AG09309 (cell line): ENCODE measurements around the gene SAMD4A.

Experiments used
- DNase-seq: peaks from one replicate; pipeline ENCODE4 v3.0.0-alpha.2; 2010; ENCODE audit warnings: low read depth
- H3K4me3 ChIP-seq: 2 replicates; pipeline ENCODE4 v1.5.1; 2011; ENCODE audit warnings: mild to moderate bottlenecking, low read depth, low read length, moderate library complexity; ENCODE audit not compliant: control insufficient read depth
- TF ChIP-seq, protein P1 (sequence below): IDR thresholded peaks from 2 replicates; pipeline ENCODE4 v1.5.1; 2011; ENCODE audit warnings: mild to moderate bottlenecking, low read depth, low read length, inconsistent platforms; ENCODE audit not compliant: insufficient read depth, control insufficient read depth; ENCODE audit errors: missing control alignments

SAMD4A gene

DNA sequence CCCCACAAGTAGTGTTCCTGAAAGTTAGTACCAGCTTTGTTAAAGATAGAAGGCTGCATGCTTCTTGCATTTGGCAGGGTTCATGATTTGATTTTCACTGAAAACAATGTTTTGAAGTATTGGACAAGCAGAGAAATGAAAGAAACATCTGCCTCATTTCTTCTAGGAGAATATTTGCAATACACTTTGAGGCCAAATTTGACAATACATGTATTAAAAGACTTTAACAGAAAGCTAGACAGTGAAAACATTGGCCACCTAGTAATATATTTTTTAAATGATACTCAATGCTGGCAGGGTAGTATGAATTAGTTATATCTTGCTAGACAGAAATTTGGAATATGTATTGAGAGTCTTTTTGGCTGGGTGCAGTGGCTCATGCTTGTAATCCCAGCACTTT, 267.2 kb downstream of the SAMD4A start:
- TF ChIP-seq, protein P1, sequence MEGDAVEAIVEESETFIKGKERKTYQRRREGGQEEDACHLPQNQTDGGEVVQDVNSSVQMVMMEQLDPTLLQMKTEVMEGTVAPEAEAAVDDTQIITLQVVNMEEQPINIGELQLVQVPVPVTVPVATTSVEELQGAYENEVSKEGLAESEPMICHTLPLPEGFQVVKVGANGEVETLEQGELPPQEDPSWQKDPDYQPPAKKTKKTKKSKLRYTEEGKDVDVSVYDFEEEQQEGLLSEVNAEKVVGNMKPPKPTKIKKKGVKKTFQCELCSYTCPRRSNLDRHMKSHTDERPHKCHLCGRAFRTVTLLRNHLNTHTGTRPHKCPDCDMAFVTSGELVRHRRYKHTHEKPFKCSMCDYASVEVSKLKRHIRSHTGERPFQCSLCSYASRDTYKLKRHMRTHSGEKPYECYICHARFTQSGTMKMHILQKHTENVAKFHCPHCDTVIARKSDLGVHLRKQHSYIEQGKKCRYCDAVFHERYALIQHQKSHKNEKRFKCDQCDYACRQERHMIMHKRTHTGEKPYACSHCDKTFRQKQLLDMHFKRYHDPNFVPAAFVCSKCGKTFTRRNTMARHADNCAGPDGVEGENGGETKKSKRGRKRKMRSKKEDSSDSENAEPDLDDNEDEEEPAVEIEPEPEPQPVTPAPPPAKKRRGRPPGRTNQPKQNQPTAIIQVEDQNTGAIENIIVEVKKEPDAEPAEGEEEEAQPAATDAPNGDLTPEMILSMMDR: no peak
- no peak for DNase-seq
- no peak overlapping the region for H3K4me3 ChIP-seq

DNA sequence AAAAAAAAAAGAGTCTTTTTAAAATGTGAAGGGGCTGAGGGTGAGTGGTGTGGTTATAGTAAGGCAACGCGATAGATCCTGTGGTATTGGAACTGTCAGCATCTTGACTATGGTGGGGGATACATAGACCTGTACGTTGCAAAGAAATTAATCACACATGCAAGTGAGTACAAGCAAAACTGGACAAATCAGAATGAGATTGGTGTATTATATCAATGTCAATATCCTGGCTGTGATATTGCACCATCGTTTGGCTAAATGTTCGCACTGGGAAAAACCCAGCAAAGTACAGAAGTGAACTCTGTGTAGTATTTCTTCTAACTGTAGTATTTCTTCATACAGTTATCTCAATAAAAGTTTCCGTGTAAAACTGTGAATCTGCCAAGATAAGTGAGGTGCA, 267.8 kb downstream of the SAMD4A start:
- DNase-seq: no peak
- TF ChIP-seq, protein P1: no peak
- H3K4me3 ChIP-seq: no peak overlapping the region

DNA sequence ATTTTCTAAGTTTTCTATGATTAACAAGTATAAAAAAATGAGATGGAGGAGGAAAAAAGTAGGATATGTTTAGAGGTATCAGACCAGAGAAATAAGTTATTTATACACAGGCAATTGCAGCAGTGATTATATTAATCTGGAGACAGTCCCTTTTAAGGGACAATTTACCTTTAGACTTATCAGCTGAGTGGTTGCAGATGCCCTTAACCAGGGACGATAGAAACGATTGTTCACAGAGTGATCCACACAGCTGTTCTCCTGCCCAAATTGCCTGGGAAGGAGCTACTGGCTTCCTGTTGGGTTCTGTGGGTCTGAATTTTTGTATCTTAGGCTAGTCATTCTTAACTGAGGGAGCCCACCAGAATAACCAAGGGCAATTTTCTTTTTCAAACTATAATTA, 269.3 kb downstream of the SAMD4A start:
- H3K4me3 ChIP-seq: no peak overlapping the region
- no peak for DNase-seq
- TF ChIP-seq, protein P1: no peak

DNA sequence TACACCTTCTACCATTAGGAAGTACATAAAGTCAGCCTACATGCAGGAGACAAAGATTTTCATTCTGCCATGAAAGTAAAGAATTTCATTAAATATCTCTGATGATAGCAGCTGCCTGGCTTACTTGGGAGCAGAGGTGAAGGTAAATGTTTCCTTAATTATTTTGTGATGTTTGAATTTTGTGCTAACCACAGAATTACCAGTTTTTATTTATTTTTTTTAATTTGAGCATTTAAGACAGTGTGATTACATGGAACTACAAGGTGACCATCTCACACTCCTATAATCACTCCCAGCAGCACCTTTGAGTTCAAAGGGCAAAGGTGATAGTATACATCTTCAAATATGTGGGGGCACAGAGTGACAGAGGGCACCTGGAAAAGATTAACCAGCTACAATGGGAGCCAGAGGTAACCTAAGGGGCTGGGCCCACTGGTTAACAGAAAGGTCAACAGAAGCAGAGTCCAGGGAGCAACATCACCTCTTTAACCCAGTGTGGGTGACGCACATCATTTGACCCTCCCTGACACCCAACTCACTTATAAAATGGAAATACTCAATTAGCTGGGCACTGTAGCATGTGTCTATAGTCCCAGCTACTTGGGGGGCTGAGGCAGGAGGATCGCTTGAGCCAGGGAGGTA, 270.7 kb downstream of the SAMD4A start:
- no peak for DNase-seq
- no peak overlapping the region for H3K4me3 ChIP-seq
- TF ChIP-seq, protein P1: no peak

DNA sequence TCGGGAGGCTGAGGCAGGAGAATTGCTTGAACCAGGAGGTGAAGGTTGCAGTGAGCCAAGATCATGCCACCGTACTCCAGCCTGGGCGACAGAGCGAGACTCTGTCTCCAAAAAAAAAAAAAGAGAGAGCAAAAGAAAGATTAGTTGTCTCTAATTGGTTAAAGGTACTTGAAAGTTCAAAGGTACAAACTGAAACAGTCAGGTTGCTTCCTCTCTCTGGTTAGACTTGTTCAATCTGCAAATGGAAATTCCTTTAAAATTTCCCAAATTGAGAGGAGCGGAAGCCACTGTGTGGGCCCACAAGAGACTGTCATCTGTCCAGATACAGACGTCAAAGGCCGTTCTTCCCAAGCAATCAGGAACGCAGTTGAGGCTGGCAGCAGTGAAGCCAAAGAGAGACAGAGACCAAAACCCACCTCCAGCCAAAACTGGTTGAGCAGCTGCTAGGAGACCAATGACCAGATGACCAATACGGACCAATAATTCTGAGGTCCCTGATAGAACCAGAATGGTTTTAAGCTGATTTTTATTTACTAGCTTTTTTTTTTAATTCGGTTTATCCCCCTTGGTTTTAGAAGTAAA, 272.1 kb downstream of the SAMD4A start:
- TF ChIP-seq, protein P1: no peak
- no peak overlapping the region for H3K4me3 ChIP-seq
- DNase-seq: no peak

DNA sequence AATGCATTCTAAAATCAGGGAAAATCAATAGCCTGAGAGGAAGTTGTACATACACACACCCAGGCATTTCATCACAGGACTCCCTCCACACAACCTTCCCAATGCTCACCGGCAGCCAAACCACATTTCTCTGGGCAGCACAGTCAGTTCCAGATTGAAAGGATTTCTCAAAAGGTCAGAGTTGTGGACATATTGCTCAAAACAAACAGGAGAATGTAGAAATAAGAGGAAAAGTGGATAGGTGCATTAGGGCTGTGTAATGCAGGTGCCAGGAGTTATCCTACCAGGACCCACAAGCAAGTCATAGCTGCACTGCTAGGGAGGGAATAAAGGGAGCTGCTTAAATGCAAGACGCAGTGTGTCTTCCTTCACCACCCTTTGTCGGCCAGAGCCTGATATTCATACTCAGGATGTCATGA, 272.8 kb downstream of the SAMD4A start:
- TF ChIP-seq, protein P1: no peak
- H3K4me3 ChIP-seq: no peak overlapping the region

DNA sequence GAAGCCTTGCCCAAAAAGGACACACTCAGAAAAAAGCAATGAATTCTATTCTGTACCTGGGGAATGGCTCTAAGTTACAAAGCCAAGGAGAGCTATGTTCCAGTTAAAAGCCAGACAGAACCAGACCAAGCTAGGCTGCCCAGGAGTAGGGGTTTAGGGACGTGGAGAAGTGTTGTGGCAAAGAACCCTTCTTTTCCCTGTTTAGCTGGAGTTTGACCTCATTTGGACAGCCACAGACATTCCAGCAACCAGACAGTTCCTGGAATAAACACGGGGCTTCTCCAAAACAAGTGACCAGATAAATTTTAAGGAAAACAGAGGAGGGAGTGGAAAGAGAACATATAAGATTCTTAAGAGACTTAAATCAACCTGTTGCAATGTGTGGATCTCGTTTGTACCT, 273.4 kb downstream of the SAMD4A start:
- TF ChIP-seq, protein P1: no peak
- no peak overlapping the region for H3K4me3 ChIP-seq
- no peak for DNase-seq

More for the DNA sequence above, 272.8 kb downstream of the SAMD4A start:
- DNase-seq: no peak
